Measurements from ENCODE around the gene SPCS3.
"Not testable (repeated sequence)": the region's sequence is repeated elsewhere in the genome, so short reads cannot be mapped to it uniquely, and the experiment has no call there.

The SPCS3 gene

GRCh38 chr4:176319704-176320339 lies at the start of gene SPCS3:
Gene SPCS3 (plus strand): TSS chr4:176319966. CDS start chr4:176320077, 111 bp downstream.
- DNase-seq (ENCODE audit: low spot score), result peak; percentile 98

DNA sequence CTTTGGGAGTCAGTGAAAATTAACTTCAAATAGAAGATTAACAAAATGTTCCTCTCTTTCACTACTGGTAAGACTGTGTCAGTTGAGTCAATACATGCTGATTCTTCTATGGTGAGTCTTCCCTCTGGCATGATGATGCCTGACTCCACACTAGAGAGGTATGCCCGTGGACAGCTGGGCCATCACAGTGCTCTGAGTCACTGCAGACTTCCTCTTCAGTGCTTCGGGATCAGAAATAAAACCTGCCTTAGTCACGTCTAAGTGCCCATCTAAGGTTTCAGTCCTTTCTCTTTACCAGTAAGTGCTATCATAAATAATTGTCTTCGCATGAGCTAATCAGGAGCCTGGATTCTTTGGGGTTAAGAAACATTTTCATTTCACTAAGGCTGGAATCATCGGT lies 49.1 kb upstream of the SPCS3 start:
- no peak for DNase-seq (ENCODE audit: low spot score)

GRCh38 chr4:176271749-176272148 lies 48.0 kb upstream of the SPCS3 start:
- DNase-seq (ENCODE audit: low spot score), result no peak

DNA sequence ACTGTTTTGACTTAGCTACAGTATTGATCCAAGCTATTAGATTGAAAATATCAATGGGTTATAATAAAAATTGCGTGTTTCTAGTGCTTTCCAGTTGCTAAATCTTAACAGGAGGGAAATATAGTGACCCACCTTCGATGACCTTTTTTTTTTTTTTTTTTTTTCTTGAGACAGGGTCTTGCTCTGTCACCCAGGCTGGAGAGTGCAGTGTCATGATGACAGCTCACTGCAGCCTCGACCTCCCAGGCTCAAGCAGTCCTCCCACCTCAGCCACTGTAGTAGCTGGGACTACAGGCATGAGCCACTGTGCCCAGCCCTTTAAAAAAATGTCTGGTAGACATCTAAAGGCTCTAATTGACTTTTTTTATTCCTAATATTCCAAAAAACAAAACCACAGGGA lies 47.0 kb upstream of the SPCS3 start:
- no peak for DNase-seq (ENCODE audit: low spot score)

DNA sequence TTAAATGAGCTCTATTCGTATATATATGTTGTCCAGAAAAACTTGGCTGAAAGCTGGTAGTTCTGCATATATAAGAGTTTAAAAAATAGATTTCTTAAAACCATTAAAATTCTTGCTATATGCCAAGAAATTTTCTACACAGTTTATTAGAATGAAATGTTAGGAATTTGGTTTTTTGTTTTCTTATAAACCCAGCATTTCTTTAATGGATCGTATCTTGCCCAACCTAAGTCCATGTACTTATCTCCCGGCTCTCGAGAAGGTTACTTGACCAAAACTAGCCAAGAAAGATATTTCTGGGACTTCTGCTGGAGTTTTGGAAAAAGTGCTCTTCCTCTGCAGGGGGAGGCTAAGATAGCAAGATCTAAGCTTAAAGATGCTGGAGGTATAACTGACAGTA lies 46.0 kb upstream of the SPCS3 start:
- no peak for DNase-seq (ENCODE audit: low spot score)

DNA sequence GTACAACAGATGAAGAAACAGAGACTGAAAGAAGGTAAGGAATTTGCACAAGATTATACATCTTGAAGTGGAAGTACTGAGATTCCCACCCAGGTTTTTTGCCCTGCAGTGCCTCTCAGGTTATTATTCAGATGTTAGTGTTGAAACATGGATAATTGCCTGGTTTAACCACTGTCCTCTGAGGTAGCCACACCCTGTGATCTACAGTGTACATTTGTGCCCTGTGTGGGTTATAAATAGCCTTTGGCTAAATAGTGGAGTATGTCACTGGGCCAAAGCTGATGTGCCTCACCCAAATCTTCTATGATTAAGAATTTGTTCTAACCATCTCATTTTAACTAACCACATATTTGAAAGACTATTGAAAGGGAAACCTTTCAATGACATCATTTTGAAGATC lies 45.3 kb upstream of the SPCS3 start:
- DNase-seq (ENCODE audit: low spot score), result no peak

GRCh38 chr4:176276710-176277109 lies 43.1 kb upstream of the SPCS3 start:
- DNase-seq (ENCODE audit: low spot score), result no peak

- DNase-seq (ENCODE audit: low spot score), result peak; percentile 66
These were observed 42.4 kb upstream of the SPCS3 start for GRCh38 chr4:176277162-176277904.

- DNase-seq (ENCODE audit: low spot score), result not testable (repeated sequence)
These were observed 40.2 kb upstream of the SPCS3 start for GRCh38 chr4:176279560-176279959.

GRCh38 chr4:176286728-176287127 lies 33.0 kb upstream of the SPCS3 start:
- peak; percentile 1 for DNase-seq (ENCODE audit: low spot score)

- DNase-seq (ENCODE audit: low spot score), result peak; percentile 27
These were observed 32.2 kb upstream of the SPCS3 start for GRCh38 chr4:176287546-176287945.

DNA sequence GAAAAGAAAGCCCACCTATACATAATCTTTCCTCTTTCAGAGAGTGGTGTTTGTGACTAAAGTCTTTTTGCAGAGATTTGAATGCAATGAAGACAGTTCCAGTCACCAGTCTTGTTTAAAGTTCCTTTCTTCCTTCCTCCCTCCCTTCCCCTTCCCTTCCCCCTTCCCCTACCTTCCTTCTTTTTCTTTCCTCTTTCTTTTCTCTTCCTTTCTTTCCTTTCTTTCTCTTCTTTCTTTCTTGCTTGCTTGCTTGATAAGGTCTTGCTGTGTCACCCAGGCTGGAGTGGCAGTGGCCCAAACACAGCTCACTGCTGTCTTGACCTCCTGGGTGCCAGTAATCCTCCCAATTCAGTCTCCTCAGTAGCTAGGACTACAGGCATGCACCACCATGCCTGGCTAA lies 31.7 kb upstream of the SPCS3 start:
- DNase-seq (ENCODE audit: low spot score), result no peak

GRCh38 chr4:176289561-176289960 lies 30.2 kb upstream of the SPCS3 start:
- no peak for DNase-seq (ENCODE audit: low spot score)

GRCh38 chr4:176290520-176290919 lies 29.2 kb upstream of the SPCS3 start:
- no peak for DNase-seq (ENCODE audit: low spot score)

- DNase-seq (ENCODE audit: low spot score), result no peak
These were observed 28.0 kb upstream of the SPCS3 start for GRCh38 chr4:176291748-176292147.

DNA sequence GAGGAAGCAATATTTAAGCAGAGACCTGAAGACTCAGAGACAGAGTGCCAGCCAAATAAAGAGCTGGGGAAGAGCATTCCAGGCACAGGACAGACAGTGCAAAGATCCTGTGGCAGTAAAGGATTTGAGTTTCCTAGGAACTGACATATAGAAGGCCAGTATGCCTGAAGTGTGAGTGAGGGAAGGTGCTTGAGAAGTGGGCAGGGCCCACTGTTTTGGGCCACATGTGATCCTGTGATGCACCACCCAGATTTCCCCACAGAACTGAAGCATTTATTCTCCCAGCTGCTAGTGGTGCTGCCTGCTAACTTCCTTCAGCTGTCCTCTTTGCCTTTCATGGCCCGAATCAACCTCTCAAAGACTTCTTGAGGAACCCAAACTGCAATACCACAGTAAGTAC lies 26.8 kb upstream of the SPCS3 start:
- DNase-seq (ENCODE audit: low spot score), result no peak

GRCh38 chr4:176293660-176294059 lies 26.1 kb upstream of the SPCS3 start:
- DNase-seq (ENCODE audit: low spot score), result no peak

GRCh38 chr4:176295907-176296306 lies 23.9 kb upstream of the SPCS3 start:
- DNase-seq (ENCODE audit: low spot score), result not testable (repeated sequence)

GRCh38 chr4:176298664-176299063 lies 21.1 kb upstream of the SPCS3 start:
- no peak for DNase-seq (ENCODE audit: low spot score)

DNA sequence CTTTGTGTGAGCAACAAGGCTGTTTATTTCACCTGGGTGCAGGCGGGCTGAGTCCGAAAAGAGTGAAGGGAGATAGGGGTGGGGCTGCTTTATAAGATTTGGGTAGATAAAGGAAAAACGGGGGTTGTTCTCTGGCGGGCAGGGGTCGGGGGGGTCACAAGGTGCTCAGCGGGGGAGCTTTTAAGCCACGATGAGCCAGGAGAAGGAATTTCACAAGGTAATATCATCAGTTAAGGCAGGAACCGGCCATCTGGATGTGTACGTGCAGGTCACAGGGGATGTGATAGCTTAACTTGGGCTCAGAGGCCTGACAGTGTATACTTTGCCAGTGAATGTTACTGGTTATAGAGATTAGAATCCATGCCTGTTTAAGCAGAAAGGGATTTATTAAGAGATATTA lies 19.7 kb upstream of the SPCS3 start:
- no peak for DNase-seq (ENCODE audit: low spot score)

DNA sequence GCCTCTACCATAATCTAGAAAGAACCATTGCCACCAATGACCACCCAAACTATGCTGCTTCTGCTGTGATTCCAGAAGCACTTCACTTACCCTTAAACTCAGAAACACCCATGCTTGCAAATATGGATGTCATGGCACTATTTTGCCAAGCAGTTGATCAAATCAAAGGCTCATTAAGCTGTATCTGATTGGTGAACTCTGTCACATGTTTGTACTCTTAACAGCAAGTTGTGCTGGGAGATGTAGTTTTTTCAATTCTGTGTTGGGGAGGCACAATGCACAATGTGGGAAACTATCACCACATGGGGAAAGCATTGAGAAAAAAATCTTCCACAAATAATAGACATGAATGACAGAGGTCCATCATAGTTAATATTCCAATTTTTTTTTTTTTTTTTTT lies 19.2 kb upstream of the SPCS3 start:
- no peak for DNase-seq (ENCODE audit: low spot score)

GRCh38 chr4:176302283-176303275 lies 17.2 kb upstream of the SPCS3 start:
- DNase-seq (ENCODE audit: low spot score), result no peak

DNA sequence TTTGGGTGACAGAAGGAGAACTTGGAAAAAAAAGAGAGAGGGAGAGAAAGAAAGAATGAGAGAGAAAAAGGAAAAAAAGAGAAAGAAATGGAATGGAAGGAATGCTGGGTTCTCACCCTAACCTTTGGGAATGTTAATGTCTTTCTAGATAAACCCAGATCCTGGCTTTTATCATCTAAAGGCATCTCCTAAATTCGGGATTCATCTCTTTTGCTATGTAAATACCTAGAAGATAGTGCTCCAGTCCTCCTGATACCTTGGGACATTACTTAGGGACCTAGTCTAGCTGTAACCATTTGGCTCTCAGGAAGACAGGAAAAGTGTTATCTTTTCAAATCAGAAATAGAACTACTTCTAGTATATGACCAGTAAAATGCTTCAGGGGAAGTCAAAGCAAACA lies 15.8 kb upstream of the SPCS3 start:
- no peak for DNase-seq (ENCODE audit: low spot score)

Measured in pons (tissue), 1 donor.